ENCODE results near the gene LRRC10B.

DNA sequence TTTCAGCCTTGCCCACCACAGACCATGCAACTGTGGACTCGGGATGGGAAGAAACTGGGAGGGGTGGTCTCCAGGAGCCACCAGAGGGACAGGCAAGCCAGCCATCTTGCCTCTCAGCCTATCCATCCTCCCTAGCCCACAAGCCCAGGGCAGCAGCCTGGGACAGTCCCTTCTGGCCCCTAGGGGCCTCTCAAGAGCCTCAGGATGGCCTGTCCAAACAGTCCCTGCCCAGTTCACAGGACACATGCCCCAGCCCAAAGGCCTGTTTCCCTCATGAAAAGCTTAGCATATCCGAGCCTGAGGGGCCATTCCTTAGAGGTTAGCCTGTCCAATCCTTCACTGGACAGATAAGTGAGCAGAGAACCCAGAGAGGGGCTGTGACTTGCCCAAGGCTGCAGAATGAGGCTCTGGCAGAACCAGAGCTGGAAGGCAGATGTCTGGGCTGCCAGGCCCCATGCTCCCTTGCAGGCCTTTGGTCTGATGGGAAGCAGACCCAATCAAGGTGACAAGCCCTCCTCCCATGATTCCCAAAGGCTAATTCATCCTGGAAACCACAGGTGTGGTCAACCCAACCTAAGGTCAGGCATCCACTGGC is 28.2 kb downstream of the LRRC10B start:
- TF ChIP-seq POLR2AphosphoS5 (IDR thresholded peaks at IDR 0.05; ENCODE audit: low read depth): no peak
- TF ChIP-seq, protein P1, sequence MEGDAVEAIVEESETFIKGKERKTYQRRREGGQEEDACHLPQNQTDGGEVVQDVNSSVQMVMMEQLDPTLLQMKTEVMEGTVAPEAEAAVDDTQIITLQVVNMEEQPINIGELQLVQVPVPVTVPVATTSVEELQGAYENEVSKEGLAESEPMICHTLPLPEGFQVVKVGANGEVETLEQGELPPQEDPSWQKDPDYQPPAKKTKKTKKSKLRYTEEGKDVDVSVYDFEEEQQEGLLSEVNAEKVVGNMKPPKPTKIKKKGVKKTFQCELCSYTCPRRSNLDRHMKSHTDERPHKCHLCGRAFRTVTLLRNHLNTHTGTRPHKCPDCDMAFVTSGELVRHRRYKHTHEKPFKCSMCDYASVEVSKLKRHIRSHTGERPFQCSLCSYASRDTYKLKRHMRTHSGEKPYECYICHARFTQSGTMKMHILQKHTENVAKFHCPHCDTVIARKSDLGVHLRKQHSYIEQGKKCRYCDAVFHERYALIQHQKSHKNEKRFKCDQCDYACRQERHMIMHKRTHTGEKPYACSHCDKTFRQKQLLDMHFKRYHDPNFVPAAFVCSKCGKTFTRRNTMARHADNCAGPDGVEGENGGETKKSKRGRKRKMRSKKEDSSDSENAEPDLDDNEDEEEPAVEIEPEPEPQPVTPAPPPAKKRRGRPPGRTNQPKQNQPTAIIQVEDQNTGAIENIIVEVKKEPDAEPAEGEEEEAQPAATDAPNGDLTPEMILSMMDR (IDR thresholded peaks at IDR 0.05; ENCODE audit: insufficient read depth, low read length): no peak
- TF ChIP-seq, protein P2, sequence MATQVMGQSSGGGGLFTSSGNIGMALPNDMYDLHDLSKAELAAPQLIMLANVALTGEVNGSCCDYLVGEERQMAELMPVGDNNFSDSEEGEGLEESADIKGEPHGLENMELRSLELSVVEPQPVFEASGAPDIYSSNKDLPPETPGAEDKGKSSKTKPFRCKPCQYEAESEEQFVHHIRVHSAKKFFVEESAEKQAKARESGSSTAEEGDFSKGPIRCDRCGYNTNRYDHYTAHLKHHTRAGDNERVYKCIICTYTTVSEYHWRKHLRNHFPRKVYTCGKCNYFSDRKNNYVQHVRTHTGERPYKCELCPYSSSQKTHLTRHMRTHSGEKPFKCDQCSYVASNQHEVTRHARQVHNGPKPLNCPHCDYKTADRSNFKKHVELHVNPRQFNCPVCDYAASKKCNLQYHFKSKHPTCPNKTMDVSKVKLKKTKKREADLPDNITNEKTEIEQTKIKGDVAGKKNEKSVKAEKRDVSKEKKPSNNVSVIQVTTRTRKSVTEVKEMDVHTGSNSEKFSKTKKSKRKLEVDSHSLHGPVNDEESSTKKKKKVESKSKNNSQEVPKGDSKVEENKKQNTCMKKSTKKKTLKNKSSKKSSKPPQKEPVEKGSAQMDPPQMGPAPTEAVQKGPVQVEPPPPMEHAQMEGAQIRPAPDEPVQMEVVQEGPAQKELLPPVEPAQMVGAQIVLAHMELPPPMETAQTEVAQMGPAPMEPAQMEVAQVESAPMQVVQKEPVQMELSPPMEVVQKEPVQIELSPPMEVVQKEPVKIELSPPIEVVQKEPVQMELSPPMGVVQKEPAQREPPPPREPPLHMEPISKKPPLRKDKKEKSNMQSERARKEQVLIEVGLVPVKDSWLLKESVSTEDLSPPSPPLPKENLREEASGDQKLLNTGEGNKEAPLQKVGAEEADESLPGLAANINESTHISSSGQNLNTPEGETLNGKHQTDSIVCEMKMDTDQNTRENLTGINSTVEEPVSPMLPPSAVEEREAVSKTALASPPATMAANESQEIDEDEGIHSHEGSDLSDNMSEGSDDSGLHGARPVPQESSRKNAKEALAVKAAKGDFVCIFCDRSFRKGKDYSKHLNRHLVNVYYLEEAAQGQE (IDR thresholded peaks at IDR 0.05; ENCODE audit: insufficient replicate concordance, low read depth): no peak
- no peak for TF ChIP-seq GABPA (IDR thresholded peaks at IDR 0.05; ENCODE audit: low read depth)
- TF ChIP-seq SPI1 (IDR thresholded peaks at IDR 0.05; ENCODE audit: borderline replicate concordance, low read depth): no peak
